GM18511 (cell line): ENCODE measurements around the gene CCNJL.
"Not testable (repeated sequence)": the region's sequence is repeated elsewhere in the genome, so short reads cannot be mapped to it uniquely, and the experiment has no call there.

ENCODE experiments used
- ATAC-seq: cut with Tn5 transposase; IDR thresholded peaks from one replicate; pipeline ENCODE4 v1.9.1; 2021; ENCODE audit warnings: mild to moderate bottlenecking, moderate library complexity; ENCODE audit not compliant: unreplicated experiment

The CCNJL gene

GRCh38 chr5:160312134-160312959, at the start of gene CCNJL:
Gene CCNJL (minus strand): TSS chr5:160312564. CDS start chr5:160311923, 641 bp downstream.
- ATAC-seq, result peak; percentile 70

GRCh38 chr5:160361624-160362228, 49.4 kb upstream of the CCNJL start:
- ATAC-seq, result no peak

DNA sequence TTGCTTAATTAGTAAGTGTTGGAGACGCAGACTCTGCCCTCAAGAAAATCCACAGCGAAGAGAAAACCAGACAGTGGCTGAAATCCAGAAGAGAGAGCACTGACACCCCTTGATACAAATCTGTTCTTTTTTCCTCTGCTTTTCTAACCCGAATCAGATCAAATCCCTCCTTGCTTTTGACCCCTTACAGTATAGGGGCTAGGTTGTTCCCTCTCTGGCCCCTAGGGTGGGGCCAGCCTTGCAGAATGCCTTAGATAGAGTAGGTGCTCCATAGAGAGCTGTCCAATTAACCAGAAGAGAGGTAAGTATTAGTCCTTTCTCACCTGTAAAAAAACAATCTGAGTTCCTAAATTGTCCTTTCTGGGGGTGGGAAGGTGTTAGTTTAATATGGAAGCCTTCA, 47.9 kb upstream of the CCNJL start:
- no peak for ATAC-seq

- ATAC-seq, result no peak
Measured at GRCh38 chr5:160359816-160360215, 47.5 kb upstream of the CCNJL start.

DNA sequence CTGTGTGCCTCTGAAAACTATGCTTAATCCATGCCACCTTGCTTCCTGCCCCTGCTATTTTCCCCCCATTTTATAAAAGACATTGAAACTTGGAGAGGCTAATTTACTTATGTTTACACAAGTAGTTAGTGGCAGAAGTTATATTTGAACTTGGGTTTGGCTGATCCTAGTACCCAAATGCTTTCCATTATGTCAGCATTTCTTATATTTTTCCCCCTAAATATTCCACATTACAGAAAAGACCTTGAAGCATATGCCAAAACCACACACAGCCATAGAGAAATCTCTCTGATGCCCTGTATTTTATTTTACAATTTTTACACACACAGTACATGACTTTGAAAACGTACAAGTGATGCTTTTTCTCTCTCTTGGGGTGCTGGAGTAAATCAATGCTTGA, 46.9 kb upstream of the CCNJL start:
- ATAC-seq, result no peak

DNA sequence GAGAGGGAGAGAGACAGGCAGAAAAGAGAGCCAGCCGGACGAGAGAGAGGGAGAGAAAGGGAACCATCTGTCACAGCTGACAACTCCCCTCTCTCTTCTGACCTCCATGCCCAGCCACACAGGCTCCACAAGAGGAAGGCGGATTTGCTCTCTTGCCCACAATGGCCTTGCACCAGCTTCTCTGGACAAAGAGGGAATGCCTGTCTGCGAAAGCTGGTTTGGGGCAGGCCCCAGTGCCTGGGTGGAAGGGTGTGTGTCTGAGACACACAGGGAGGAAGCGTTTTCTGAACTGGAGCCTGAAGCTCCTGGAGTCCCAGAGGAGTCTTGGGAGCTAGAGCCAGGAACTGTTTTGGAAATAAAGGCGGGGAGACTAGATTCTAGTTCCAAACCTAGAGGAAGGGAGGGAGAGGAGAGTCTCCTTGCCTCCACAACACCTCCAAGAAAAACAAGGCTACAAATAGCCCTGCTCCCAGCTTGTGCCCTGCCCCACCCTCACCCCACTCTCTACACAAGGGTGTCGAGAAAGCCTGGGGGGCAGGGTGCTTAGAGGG, 45.6 kb upstream of the CCNJL start:
- no peak for ATAC-seq

GRCh38 chr5:160357394-160357793, 45.0 kb upstream of the CCNJL start:
- no peak for ATAC-seq

GRCh38 chr5:160356550-160357347, 44.4 kb upstream of the CCNJL start:
- ATAC-seq, result no peak

GRCh38 chr5:160354666-160355065, 42.3 kb upstream of the CCNJL start:
- ATAC-seq, result no peak

DNA sequence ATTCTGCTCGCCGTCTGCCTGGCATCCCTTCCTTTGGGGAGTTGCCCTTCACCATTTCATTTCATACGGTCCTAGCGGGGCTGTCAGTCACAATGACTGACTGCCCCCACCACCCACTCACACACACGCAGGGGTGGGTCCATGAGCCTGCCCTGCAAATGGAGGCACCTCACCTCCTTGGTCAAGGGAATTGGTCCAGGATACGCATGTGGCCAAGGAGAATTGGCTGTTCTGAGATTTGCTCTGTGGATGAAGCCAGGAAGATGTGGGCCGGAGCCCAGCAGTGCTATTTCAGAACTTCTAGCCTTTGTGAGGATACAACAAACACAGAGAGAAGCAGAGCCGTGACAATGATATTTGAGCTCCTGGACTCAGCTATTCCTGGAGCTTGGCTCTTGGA, 41.0 kb upstream of the CCNJL start:
- ATAC-seq, result no peak

GRCh38 chr5:160352308-160352707, 39.9 kb upstream of the CCNJL start:
- ATAC-seq, result no peak

DNA sequence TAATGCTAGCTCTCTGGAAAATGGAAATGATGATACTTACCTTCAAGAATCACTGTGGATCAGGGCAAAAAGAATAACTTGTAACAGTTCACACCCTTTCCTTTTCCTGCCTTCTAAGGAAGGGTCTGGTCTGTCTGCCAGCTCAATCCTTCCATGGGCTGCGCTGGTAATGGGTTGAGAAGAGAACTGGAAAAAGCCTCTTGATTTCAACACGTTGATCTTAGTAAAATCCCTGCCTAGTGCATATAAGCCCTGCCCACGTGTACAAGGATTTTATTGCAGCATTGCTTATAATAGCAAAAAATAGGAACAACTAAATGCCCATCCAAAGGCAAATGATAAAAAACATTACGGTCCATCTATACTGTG, 37.6 kb upstream of the CCNJL start:
- no peak for ATAC-seq

GRCh38 chr5:160349249-160349934, 37.0 kb upstream of the CCNJL start:
- ATAC-seq, result no peak

DNA sequence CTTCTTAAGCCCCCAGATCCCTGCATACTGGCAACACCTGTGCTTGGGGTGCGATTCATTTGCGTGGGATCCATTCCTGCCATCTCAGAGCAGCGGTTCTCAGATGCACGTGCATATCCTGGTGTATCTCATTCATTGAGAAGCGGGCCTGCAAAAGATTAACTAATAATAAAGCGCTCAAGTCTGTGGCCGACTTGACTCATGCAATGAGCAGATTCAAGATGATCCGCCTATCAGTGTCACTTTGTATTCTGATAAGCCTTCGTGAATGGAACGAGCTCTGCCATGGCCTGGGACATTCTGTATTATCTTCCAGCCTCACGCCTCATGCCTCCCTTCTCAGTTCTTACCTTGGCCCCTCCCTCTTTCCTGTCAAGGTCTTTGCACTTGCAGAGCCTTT, 35.7 kb upstream of the CCNJL start:
- ATAC-seq, result no peak

DNA sequence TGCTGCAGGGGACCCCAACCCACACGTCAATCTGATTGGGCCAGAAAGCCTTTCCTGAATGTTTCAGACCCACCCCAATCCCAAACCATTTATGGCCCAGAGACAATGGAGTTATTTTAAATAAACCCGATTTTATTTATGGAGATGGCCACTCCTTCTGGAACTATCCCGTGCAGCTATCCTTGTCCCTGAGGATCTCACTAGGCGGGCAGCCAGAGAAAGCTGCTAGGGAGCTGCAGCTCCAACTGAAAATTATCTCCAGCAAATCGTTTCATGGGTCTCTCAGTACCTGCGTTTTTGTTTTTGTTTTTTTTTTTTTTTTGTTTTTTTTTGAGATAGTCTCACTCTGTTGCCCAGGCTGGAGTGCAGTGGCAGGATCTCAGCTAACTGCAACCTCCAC, 35.1 kb upstream of the CCNJL start:
- no peak for ATAC-seq

- ATAC-seq, result no peak
Measured at GRCh38 chr5:160342413-160342941, 30.1 kb upstream of the CCNJL start.

DNA sequence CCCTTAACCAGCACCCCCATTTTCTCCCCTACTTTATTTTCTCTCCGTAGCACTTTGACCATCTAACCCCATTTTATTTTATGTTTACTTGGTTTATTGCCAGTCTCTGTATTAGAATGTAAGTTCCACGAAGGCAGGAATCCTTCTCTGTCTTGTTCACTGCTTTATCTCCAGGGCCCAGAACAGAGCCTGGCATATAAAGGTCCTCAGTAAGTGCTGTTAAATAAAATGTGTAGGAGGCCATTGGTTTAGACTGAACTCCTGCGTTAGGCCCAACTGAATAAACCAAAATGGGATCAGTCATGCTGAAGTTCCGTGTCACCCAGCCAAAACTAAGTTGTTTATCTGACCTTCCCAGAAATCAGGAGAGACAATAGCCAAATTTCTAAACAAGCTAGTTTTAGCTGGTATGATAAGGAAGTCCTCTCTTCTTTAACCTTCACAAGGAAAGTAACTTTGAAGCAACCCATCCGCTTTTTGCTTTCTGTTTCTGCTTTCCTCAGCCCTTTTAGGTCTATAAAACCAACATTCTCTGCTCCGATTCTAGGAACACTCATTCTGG, 29.0 kb upstream of the CCNJL start:
- no peak for ATAC-seq

DNA sequence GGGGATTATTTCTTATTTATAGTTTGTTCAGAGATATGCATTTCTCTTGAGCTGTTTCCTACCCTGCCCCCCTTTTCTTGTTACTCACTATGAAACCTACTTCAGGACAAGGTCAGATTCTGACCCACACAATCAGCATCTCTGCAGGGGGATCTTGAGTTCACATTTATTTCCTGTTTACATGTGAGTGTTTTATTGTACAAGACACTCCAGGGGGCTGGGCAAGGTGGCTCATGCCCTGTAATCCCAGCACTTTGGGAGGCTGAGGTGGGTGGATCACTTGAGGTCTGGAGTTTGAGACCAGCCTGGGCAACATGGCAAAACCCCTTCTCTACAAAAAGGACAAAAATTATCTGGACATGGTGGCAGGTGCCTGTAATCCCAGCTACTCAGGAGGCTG, 28.1 kb upstream of the CCNJL start:
- ATAC-seq, result not testable (repeated sequence)

DNA sequence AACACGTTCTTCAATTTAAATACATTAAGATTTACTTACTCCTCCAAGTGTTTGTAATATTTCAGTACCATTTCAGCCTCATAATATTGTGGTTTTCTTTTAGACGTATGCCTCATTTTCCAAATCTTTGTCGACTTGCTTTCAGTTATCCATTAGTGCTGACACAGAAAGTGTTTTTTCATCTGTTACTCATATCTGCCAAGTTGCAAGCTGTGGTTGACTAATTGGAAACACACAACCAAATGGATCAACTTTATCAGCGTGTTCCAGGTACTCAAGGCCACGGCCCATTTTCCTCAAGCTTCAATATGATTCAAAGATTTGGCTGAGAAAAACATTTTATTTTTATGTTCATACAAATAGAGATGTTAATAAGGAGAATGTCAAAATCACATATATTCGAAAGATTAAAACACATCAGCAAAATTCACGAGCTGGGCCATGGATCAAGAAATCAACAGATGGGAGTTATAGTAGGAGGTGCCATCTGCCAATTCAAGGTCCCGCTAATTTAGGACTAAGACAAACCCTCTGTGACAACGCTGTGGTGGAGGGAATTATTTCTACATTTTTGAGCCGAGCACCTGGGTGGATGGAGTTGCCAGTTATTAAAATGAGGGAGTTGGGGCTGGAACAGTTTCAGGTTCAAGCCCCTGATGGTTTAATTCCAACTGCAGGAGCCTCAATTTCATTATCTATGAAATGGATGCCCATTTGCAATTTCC, 27.2 kb upstream of the CCNJL start:
- no peak for ATAC-seq

DNA sequence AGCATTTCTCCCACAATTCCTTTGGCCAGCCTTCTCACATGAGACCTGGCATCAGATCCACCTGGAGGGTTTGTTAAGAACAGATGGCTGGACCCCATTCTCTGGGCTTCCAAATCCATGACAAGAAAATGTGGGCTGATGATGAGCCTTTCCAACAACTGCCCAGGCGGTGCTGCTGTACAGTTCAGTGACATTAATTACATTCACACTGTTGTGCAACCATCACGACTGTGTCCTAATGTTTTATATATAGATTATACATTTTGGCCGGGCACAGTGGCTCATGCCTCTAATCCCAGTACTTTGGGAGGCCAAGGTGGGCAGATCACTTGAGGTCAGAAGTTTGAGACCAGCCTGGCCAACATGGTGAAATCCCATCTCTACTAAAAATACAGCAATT, 22.4 kb upstream of the CCNJL start:
- ATAC-seq, result not testable (repeated sequence)
